Spleen (tissue), 7 donors: ENCODE results near the gene SLC2A3.
"Not testable (repeated sequence)": the region's sequence is repeated elsewhere in the genome, so short reads cannot be mapped to it uniquely, and the experiment has no call there.

ENCODE experiments used
- POLR2AphosphoS5 ChIP-seq, 3 donors: sonication (generic); formaldehyde crosslinking; IDR thresholded peaks; one replicate each; pipeline ENCODE4 v1.5.1; 2017; ENCODE audit warnings: antibody characterized with exemption in 3 of 3
- TF ChIP-seq, protein P1 (sequence below), 11 experiments: fragments of 200-600 bp in 7 of 11; fragments of 450-650 bp in 4 of 11; sonication (generic) in 4 of 11; IDR thresholded peaks in 8 of 11; conservative IDR thresholded peaks in 3 of 11; 1 replicate in 7 of 11; 2 replicates in 4 of 11; pipeline versions ENCODE4 v1.4.0 to v1.8.0; 2016 to 2021; ENCODE audit warnings: antibody characterized with exemption in 11 of 11, inconsistent platforms in 4 of 11, mild to moderate bottlenecking in 1 of 11
- donor health status: DM: no; HTN: no; CAD: no; lungs with moderate emphysema.
- donor health status: DM: no; HTN: no; CAD: no.
- donor health status: DM: no; HTN: no; CAD: no.

DNA sequence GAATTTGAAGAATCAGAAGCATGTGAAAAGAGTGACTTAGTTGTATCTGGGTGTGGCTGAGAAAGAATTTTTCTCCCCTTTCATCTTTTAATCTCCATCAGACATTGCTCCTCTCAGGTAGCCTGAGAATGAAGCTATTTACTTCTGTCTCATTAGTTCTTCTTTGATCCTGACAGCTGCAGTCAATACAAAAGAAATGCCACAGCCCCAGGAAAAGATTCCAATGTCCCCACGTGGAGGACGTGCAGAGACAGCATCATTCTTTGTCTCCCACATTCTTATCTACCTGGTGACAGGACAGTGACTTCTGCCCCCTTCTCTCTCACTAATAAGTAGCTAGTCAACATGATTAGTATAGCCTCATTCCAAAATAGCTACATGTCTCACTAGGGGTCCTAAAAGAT is 46.3 kb upstream of the SLC2A3 start:
- TF ChIP-seq, protein P1, sequence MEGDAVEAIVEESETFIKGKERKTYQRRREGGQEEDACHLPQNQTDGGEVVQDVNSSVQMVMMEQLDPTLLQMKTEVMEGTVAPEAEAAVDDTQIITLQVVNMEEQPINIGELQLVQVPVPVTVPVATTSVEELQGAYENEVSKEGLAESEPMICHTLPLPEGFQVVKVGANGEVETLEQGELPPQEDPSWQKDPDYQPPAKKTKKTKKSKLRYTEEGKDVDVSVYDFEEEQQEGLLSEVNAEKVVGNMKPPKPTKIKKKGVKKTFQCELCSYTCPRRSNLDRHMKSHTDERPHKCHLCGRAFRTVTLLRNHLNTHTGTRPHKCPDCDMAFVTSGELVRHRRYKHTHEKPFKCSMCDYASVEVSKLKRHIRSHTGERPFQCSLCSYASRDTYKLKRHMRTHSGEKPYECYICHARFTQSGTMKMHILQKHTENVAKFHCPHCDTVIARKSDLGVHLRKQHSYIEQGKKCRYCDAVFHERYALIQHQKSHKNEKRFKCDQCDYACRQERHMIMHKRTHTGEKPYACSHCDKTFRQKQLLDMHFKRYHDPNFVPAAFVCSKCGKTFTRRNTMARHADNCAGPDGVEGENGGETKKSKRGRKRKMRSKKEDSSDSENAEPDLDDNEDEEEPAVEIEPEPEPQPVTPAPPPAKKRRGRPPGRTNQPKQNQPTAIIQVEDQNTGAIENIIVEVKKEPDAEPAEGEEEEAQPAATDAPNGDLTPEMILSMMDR (IDR thresholded peaks at IDR 0.05 in 8 of 11, conservative IDR thresholded peaks at IDR 0.05 in 3 of 11), result not testable (repeated sequence)
- not testable (repeated sequence) for TF ChIP-seq POLR2AphosphoS5 (IDR thresholded peaks at IDR 0.05)
